GM23248 (cell line): Measurements from ENCODE around the gene MAPK11.

ENCODE experiments used
- EZH2 ChIP-seq: fragments of 200-600 bp; sonication (generic); IDR thresholded peaks from 2 replicates; pipeline ENCODE4 v1.6.1; 2018; ENCODE audit warnings: antibody characterized with exemption, mild to moderate bottlenecking; ENCODE audit not compliant: insufficient read depth, poor library complexity, severe bottlenecking
- EZH2phosphoT487 ChIP-seq: fragments of 200-600 bp; sonication (generic); IDR thresholded peaks from 2 replicates; pipeline ENCODE4 v1.6.1; 2018; ENCODE audit warnings: antibody characterized with exemption, moderate library complexity, mild to moderate bottlenecking, low read depth; ENCODE audit not compliant: insufficient read depth

- TF ChIP-seq EZH2: no peak
- no peak for TF ChIP-seq EZH2phosphoT487
Observed at GRCh38 chr22:50306753-50307749, 36.9 kb upstream of the MAPK11 start, which contains the start of gene PLXNB2.
